ENCODE measurements around the gene RHOG.
A peak's percentile ranks its signal among the peaks of the same experiment; 100 is the strongest.
"Not testable (repeated sequence)": the region's sequence is repeated elsewhere in the genome, so short reads cannot be mapped to it uniquely, and the experiment has no call there.

RHOG gene

DNA sequence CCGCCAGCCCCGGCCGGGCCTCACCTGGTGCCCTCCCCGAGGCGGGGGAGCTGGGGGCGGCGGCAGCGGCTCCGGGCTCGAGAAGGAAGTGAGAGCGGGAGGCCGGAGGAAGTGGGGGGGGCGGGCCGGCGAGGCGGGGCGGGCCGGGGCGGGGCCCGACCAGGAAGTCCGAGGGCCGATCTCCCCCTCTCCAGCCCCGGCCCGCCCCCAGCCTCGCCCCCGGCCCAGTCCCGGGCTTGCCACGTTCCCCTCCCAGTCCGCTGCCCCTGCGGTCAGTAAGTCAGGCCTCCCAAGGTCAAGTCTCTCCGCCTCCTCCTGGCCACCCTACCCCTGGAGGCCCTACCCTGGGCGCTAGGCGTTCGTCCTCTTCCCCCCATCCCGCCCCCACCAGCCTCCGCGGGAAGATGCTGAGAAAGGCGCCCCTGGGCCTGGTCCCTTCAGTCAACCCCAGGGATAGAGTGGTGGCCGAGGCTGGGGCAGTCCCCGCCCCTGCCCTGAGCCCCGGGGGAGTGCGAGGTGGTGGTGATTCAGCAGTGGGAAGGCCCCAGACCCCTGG is at the start of gene RHOG:
Gene RHOG (minus strand): TSS at position 90 of the 556 bp plus-strand sequence. CDS start 12,821 bp downstream, outside the sequence.
- no peak for DNase-seq

DNA sequence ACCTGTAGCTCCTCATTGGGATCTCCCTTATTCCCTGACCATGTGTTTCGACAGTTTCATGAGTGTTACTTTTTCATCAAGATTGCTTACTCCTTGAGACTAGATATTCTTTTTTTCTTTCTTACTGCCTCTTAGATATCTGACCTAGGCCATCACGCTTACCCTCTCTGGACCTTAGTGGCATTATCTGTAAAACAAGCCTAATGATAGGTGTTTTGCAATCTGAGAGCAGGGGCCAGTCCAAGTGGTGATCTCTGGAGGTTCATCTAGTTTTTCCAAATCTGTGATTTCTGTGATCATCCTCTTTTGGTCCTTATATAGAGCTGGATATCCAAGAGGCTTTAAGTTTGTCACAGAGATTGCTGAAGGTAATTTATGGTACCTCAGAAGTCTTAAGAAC is 49.3 kb upstream of the RHOG start:
- DNase-seq: no peak

DNA sequence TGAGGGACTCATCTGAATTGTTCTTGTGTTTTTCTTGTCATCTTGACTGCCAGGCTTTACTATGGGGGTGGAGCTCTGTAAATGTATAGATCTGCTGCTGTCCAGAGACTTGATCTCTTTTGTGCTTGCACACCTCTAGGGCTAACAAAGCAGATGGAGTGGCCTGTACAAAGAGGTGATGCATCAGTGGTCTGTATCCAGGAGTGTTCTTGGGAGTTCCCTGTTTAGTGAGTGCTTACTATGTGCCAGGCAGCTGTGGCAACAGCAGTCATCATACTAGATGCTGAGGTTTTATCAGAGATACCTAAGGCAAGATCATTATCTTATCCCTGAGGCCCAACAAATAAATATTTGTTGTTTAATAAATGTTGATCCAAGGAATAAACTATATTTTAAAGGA is 48.1 kb upstream of the RHOG start:
- DNase-seq: no peak

DNA sequence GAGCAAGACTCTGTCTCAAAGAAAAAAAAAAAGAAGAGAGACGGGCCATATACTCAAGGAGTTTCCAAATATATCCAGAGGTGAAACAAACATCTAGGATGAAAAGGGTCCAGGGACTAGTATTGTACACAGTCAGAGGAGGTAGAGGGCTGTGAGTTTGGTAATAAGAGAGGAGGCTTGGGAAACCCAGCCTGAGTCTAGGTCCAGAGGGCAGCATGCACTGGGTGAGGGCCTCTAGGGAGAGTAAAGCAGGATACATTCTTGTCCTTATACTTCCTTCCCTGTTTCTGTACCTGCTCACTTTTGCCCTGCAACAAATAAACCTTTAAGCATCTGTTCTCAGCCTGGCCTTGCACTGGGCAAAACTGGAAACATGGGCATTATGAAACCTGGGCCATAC is 46.2 kb upstream of the RHOG start:
- DNase-seq: no peak

DNA sequence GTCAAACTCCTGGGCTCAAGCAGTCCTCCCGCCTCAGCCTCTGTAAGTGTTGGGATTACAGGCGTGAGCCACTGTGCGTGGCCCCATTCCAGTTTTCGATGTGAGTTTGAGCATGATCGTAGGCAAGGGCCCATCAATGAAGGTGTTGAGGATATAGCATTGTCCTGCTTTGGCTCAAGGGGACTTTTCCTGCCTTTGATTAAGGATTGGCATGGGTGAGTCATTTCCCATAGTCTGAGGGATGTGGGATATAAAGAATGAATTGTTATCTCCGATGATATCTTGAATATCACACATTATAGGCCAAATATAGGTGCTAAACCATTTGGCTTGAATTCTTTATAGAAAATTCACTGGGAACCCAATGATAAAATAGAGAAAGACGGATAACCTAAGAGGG is 45.1 kb upstream of the RHOG start:
- no peak for DNase-seq

DNA sequence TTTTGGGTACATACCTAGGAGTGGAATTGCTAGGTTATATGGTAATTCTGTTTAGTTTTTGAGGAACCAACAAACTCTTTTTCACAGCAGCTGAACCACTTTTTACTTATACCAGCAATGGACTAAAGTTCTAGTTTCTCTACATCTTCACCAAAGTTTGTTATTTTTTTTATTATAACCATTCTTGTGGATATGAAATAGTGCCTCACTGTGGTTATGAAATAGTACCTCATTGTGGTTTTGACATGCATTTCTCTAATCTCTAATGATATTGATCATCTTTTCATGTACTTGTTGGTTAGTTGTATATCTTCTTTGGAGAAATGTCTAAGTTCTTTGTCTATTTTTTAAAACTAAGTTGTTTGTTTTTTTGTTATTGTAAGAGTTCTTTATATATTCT is 41.9 kb upstream of the RHOG start:
- DNase-seq: no peak

DNA sequence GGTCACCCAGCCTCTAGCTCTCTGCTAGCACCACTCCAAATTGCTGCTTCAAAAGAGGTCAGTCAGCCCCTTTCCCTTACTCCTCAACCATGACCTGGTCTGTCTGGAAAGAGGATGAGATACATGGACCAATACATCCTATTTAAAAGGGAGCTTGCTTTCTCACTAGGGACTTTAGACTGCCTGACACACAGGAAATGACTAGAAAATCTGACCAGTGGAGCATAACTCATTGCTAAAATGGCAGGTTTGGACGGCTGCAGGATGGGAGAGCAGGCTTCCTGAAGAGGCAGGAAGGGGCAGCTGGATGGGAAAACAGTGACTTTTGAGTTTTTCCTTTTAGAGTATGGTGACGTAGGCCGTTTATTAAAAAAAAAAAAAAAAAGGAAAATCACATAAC is 40.0 kb upstream of the RHOG start:
- no peak for DNase-seq

DNA sequence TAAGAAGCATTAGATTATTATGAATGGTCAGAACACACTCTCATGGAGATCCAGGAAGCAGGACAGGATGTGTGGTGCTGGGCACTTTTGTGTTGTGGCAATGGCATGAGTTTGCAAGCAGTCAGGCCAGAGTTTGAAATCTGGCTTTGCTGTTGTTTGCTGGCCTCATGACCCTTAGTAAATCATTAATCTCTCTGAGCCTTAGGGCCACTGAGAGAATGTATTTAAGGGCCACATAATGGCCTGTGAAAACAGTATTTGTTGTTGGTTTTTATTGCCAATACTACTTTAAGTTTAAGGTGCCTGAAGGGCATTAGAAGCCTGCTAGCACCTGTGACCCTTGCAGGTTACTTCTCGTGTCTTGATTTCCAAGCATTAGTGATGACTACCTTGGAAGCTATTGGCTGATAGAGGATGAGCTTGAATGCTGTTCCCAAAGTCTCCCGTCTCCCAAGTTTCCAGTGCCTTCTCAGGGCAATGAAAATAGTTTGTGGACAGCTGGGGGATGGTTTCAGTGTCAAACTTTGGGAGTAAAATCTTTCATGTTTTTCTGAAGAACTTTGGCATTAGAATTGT is 39.3 kb upstream of the RHOG start:
- DNase-seq: no peak

DNA sequence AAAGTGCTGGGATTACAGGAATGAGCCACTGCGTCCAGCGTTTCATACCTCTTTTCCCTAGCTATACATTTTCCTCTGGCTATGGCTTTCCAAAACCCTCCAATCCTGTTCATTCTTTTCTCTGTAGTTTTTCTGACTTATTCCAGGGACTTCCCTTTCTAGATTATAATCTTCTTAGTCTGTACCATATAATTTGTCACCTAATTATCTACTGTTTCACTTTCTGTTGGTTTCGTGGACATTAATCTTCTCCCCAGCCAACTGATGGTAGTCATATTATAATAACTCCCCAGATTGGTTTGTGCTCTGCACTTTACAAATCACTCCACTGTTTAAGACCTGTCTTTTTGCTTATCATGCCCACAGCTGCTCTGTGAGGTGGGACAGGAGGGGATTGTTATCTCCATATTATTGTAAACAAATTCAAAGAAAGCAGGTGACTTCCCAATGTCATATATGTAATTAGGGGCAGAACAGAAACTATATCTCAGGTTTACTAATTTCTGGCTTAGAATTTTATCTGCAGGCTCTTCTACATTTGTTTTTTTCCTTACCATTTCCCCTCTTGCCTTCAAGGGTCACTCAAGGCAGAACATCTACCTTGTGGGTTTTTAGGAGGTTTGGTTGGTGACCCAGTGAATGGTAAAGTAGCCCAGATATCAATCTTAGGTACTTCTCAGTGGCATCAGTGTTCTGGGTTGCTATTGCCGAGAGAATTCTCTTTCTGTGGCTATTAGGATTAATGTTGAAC is 38.6 kb upstream of the RHOG start:
- DNase-seq: no peak

DNA sequence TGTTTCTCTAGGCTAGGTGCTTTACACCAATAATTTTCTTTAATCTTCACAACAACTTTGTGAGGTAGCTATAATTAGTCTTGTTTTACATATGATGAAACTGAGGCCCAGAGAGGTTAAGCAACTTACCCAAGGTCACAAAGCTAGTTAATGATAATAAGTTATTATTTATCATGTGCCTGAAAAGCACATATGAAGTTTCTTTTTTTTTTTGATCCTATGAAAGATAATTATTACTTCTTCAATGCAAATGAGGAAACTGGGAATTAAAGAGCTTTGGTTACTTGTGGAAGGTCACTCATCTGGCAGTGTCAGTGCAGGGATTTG is 37.5 kb upstream of the RHOG start:
- DNase-seq: no peak

DNA sequence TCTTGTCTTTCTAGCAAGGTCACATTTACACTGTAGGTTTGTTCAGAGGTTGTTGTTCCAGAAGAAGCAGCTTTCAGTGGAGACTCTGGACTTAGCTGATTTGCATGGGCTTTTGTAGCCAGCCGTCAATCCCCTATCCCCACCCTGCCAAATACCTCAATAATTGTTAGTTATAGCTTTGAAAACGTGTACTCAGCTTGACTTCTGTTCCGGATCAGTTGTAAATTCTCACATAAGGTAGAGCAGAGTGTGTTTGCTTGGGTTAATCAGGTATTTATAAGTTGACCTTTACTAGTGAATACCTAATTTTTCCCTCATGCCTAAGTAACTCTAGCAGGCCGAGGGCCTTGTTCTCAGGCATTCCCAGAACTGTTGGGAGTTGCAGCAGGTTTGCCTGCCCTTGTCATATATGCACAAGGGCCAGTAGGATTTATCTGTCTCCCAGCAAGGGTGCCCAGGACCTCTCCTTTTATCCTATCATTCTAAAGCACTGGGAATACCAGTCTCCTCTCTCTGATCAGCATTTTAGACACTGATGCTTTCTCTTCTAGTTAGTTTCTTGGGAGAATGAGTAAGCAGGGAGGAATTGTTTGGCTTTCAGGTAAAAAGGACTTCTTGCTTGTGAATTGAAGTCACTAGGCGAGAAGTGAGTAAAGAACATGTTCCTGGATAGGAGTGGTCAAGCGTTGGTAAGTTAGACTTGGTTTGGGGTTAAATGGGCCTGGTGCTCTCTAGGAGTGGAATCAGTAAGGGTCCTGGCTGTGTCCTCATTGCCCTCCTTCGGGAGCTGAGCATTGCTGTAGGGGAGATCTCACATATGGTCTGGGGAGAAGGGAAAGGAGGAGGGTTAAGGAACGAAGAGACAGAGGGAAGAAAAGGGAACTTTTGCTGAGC is 36.9 kb upstream of the RHOG start:
- DNase-seq: no peak

DNA sequence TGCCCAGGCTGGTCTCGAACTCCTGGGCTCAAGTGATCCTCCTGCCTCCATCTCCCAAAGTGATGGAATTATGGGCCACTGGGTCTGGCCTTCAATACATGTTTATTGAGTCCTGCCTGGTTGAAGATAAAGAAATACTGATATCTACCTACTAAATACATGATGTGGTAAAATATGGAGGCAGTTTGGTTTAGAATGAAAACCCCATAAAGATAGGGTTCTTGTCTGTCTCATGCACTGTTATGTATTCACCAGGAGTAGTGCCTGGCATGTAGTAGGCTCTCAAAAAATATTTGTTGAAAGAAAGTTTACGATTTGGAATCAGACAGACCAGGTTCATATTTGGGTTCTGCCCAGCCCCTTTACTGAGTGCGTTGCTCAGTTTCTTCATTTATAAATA is 35.9 kb upstream of the RHOG start:
- no peak for DNase-seq

DNA sequence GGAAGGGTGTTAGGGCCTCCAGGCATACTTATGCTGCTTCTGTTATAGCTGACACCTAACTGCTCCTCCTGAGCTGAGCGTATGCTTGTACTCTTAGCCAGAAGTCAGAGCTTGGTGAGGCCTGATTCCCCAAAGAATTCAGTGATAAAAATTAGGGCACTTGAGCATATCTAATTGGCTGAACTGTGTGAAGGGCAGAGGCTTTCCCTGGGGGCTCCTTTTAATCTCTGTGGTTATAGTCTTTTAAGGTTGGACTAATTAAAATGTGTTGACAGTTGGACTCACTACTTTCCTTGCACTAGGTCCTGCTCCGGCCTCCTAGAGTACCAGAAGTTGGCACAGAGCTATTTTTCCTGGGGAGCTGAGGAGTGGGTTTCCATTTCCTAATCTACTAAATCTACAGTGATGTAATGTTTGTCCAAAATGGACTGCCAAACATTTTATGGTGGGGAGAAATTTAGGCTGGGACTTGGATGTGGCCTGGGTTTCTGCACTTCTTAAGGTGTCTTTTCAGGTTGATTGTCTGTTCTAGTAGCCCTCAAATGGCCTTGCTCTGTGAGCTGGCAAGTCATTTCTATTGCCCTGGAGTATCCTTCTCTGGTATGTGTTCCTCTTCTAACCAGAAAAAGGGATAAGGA is 33.1 kb upstream of the RHOG start:
- no peak for DNase-seq

DNA sequence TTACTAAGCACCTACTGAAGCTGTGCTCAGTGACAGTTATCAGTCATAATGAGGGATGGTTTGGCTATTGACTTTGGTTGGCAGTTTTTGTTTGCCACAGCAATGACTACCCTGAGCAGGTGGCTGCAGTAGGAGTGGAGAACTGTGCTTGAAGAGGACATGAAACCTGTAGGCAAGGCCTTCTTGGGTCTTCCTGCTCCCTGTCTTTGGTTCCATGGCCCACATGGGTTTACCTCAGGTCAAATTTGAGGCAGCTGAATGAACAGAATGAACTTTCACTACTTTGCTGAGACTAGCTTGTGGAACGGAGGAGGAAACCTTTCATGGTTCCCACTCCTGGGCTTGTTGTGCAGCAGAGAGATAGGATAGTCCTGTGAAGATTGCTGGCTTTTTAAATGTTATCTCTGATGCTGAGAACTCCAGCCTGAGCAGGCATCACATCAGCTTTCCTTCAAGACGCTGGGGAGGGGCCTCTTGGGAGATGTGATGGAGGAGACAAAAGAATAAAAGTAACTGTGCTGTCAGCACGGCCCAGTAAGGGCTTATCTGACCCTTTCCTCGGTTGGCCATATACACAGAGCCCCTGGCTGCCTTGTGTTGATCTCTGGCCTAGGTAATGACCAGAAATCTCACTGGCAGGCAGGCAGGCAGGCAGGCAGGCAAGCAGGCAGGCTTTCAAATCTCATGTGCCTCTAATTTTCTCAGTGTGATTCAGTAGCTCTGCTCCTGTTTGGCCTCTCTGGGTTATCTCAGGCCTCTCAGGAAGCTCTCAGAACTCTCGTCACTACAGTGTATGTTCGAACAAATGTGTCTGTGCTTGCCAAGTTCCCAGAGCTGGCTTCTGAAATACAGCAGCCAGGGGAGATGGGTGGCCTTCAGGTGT is 26.7 kb upstream of the RHOG start:
- peak; percentile 53 for DNase-seq

DNA sequence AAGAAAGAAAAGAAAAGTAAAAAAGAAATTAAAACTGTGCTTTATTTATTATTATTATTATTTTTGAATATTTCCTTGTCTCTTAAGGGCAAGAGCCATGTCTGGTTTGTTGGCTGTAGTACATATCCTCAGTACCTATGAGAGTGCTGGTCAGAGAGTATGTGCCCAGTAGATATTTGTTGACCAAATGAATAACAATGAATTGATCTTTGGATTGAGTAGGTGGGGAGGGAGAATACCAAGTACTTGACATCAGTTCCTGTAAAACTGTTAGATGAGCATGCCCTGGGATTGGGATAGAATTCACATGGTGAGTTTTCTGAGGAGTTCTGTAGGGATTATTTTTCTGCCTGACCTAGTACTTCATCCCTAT is 26.1 kb upstream of the RHOG start:
- DNase-seq: no peak

DNA sequence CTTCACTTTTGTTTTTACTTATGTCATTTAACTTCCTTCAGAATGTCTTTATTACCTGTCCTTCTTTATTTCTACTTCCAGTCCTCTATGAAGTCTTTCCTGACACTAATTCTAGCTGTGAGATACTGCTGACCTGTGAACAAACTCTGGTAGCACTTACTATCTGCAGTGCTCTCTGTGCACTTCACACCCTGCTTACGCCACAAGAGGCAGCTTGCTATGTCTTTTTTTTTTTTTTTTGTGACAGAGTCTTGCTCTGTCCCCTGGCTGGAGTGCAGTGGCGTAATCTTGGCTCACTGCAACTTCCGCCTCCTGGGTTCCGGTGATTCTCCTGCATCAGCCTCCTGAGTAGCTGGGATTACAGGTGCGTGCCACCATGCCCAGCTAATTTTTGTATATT is 25.4 kb upstream of the RHOG start:
- DNase-seq: no peak

DNA sequence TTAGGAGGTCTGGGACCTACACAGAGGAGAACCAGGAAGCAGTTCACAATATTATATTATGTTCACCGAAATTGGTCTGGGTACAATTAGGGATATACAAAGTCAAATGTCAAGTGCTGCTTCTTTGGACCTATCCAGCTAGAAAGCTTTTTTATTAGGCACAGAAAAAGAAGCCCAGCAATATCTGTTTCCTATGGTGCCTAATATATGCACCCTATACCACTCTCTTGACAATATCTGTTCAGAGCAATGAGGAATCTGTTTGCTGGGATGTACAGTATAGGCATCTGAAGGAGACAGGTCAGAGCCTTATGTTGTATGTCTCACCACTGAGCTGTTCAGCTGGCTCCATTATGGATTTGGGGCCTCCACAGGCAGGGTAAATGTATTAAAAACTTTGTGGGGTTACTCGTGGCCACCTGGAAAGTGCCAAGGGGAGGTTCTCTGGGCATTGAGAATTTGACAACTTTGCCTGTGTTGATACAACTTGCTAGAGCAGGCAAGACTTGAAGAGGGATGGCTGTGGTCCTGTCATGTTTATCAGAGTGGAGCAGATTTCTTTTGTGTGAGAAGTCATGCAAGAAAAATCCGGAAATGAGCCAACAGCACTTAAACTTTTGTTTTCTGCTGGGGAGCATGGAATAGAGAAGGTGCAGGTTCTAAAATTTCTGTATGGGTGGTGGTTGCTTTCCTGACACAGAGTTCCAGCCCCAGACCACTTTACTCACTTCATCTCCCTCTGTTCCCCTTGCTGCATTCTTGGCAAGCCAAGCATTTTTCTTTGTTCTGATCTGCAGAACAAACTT is 24.8 kb upstream of the RHOG start:
- no peak for DNase-seq

DNA sequence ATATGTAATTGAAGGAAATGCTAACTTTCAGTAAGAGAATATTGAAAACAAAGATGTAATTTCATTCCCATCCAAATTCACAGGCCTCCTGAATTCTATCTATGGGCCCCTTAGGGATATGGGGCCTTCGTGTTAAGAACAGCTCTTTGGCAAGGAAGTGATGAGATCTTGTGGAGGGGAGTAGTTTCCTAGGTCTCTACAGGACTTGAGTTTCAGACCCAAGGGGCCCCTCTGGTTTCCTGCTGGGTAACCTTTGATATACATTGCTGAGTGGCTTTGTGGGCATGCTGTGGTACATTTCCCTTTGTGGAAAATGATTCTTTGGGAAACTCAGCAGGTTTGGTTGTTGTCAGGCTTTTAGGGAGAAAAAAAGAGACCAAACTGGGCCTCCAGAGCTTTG is 20.9 kb upstream of the RHOG start:
- DNase-seq: no peak

DNA sequence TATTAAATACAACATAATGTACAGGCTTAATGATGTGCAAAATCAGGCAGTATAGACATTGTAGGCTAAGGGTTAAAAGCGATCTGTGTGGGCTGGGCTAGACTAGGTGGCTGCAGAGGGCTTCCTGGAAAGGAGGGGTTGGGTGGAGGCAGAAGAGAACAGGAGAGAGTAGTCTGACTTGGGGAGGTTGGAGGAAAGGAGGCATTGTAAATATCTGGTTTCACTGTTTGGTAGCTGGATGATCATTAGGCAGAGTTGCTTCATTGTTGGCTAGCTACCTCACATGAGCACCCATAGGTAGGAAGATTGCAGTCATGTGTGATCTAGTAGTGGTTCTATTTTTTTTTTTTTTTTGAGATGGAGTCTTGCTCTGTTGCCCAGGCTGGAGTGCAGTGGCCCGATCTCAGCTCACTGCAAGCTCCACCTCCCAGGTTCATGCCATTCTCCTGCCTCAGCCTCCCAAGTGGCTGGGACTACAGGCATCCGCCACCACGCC is 20.2 kb upstream of the RHOG start:
- DNase-seq: not testable (repeated sequence)

DNA sequence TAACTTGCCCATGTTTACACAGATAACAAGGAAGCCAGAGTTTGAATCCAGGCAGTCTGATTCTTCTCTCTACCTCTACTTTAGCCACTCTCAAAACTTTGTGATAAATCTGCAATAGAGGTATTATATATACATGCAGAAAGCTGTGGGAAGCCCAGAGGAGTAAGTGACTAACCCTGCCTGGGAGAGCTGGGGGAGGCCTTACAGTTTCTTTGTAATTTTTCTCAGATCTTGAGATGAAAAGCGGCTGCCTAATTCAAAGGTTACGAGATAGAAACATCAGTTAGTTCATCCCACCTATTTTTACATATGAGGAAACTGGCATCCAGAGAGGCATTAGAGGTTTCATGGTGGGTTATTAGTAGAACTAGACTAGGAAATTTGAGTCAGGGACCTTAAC is 19.6 kb upstream of the RHOG start:
- DNase-seq: peak; percentile 59

DNA sequence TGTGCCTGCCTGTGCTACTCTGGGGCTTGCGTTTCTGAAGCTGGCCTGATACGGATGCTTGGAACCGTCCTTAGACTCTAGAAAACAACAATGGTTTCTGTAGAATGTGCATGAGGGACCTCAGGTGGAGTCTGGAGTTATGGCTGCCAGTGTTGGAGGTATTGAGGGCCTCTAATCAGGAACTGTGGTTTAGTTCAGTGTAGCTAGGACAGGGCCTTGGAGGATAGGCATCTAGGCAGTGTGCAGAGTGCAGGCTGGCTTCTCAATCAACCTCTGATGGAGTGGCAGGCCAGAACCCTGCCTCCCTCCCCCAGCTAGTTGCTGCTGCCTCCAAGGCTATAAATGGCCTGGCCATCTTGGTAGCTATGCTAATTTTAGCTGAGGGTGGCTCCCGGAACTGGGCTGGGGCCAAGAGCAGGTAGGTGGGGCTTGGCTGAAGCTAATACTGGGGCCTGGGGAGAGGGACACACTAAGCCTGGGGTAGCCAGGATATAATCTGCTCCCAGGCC is 18.7 kb upstream of the RHOG start:
- DNase-seq: no peak

Measured in stimulated activated CD4-positive, alpha-beta T cell treated with anti-CD3 and anti-CD28 coated beads, Interleukin-1b, Interleukin-23, amount 100 ng/mL, for 48 hours (primary cell).